GM12872 (cell line): ENCODE measurements around the gene TCF3.

ENCODE experiments used
- TF ChIP-seq, protein P1 (sequence below): IDR thresholded peaks from 3 replicates; pipeline ENCODE4 v1.5.1; 2011; ENCODE audit warnings: low read depth, mild to moderate bottlenecking, low read length, moderate library complexity; ENCODE audit not compliant: insufficient read depth

TCF3 gene

DNA sequence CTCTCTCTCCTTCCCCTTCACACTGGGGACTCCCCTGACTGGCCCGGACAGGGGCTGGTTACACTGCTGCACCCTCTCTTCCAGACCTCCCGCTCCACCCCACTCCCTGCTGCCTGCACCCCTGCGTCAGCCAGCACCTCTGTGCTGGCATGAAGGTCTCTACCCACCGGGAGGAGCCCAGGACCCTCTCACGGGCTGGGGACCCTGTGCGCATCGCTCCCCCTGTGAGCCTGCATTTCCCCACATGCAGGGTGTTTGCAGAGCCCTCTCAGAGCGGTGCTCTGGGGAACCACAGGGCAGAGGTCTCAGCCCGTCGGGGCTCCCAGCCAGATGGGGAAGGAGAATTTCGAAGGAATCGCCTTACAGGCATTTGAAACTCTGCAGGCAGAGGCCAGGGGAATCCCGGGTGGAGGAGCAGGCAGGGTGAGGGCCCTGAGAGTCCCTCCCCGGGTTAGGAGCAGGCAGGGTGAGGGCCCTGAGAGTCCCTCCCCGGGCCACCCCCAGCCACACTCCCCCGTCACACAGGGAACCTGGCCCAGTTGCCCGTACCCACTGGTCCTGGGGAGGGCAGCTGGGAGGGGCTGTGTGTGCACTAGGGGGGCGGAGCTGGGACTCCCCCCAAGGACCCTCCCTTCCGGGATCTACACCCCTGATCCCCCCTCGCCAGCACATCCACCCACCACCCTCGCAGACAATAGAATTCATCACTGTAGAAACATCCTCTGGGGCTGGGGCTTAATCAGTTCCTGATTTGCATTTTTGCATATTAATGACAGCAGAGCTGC is 16.3 kb upstream of the TCF3 start:
- TF ChIP-seq, protein P1, sequence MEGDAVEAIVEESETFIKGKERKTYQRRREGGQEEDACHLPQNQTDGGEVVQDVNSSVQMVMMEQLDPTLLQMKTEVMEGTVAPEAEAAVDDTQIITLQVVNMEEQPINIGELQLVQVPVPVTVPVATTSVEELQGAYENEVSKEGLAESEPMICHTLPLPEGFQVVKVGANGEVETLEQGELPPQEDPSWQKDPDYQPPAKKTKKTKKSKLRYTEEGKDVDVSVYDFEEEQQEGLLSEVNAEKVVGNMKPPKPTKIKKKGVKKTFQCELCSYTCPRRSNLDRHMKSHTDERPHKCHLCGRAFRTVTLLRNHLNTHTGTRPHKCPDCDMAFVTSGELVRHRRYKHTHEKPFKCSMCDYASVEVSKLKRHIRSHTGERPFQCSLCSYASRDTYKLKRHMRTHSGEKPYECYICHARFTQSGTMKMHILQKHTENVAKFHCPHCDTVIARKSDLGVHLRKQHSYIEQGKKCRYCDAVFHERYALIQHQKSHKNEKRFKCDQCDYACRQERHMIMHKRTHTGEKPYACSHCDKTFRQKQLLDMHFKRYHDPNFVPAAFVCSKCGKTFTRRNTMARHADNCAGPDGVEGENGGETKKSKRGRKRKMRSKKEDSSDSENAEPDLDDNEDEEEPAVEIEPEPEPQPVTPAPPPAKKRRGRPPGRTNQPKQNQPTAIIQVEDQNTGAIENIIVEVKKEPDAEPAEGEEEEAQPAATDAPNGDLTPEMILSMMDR = no peak

GRCh38 chr19:1668048-1668485 is 15.7 kb upstream of the TCF3 start:
- TF ChIP-seq, protein P1 = no peak

GRCh38 chr19:1665565-1666047 is 13.2 kb upstream of the TCF3 start:
- TF ChIP-seq, protein P1 = no peak

DNA sequence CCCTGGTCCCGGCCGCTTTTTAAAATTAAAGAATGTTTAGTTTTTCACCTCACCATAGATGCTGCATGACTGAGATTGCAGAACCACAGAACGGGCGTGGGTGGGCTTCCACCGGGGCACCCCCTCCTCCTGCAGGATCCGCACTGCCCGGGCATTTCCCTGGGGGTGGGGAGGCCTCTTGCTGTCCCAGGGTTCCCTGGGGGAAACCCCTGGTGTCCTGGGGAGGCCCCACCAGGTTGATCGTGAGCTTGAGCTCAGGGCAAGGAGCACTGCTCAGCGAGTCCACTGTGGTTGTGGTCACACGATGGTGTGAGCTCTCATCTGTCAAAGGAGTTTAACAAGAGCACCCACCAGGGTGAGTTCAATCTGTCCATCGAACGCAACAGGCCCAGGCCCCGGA is 11.4 kb upstream of the TCF3 start:
- TF ChIP-seq, protein P1 = no peak

GRCh38 chr19:1661995-1662394 is 9.6 kb upstream of the TCF3 start:
- TF ChIP-seq, protein P1 = no peak

GRCh38 chr19:1659084-1659427 is 6.6 kb upstream of the TCF3 start:
- TF ChIP-seq, protein P1 = no peak

DNA sequence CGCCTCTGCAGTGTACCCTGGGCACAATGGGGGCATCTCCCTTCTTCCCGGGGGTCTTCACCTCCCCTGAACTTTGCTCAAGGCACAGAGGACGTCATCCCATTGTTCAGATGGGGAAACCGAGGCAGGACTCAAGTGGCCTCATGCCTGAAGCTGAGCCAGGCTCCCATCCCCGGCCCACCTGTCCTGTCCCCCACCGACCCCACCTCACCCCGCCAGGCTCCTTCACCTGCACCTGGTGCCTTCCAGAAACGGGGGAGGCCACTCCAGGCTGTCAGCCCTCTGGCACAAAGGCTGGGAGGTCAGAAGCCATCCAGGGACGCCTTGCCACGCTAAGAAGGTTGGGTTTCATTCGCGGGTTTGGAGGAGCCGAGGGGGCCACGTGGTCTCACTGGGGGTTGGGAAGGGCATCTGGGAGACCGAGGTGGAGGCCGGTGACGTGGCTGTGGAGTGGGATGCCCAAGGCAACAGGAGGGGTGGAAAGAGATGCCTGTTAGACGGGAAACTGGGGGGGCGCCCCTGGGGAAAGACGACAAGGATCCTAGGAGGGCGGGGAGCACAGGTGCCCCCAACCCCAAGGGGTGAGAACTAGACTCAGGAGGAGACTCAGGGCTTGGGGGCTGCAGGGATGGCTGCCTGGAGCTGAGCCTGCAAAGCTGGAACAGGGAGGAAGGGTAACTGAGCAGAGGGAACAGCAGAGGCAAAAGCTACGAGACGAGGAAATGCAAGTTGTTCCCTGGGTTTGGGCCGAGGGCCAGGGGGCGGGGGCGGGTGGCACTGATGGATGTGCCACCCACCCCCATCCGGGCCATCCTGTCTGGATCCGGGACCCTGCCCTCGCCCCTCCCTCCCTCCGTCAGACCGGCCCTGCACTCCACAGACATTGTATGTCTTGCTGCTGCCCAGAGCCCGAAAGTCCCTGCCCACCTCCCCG is 6.0 kb upstream of the TCF3 start:
- TF ChIP-seq, protein P1 = no peak
